Central memory CD4-positive, alpha-beta T cell (primary cell): Measurements from ENCODE around the gene PCDHB13.
"Not testable (repeated sequence)": the region's sequence is repeated elsewhere in the genome, so short reads cannot be mapped to it uniquely, and the experiment has no call there.

Source experiments
- DNase-seq: peaks from one replicate; pipeline ENCODE4 v3.0.0; 2022
- total RNA-seq, 3 experiments: gene quantifications; one replicate each; lab custom pipeline; 2026; lab: John Stamatoyannopoulos, UW

Gene PCDHB13
- total RNA-seq = 0.11 to 0.19 (median 0.11) reads per million in 3 experiments

GRCh38 chr5:141213656-141214339, at the start of gene PCDHB13:
TSS of gene PCDHB13 (plus strand) at chr5:141213919. CDS start at chr5:141214124, 205 bp downstream.
- DNase-seq = not testable (repeated sequence)

DNA sequence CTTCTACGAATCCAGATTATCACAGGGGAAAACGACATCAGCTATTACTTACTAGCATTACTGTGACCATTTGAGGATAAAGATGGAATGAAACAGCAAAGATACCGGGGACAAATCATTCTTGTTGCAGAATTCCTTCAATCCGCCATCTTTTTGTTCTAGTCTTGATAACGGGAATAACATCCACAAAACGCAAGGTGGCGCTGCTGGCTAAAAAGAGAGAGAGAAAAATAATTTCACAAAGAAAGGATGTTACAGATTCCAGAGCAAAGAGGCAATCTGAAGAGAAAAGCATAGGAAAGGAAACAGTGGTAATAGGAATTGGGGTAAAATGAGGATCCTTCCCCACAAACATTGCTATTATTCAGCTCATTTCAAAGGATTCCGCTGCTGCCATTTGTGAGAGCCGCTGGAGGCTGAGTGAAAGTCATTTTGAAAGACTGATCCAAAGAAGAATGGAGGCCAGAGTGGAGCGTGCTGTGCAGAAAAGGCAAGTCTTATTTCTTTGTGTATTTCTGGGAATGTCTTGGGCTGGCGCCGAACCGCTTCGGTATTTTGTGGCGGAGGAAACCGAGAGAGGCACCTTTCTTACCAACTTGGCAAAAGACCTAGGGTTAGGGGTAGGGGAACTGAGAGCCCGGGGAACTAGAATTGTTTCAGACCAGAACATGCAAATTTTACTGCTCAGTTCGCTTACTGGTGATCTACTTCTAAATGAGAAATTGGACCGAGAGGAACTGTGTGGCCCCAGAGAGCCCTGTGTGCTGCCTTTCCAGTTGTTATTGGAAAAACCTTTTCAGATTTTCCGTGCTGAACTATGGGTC, 41.1 kb upstream of the PCDHB13 start, which contains the start of gene PCDHB7:
PCDHB7 (plus strand) TSS at position 264 of the 824 bp plus-strand sequence; CDS start at position 456, 192 bp downstream.
- no peak for DNase-seq

DNA sequence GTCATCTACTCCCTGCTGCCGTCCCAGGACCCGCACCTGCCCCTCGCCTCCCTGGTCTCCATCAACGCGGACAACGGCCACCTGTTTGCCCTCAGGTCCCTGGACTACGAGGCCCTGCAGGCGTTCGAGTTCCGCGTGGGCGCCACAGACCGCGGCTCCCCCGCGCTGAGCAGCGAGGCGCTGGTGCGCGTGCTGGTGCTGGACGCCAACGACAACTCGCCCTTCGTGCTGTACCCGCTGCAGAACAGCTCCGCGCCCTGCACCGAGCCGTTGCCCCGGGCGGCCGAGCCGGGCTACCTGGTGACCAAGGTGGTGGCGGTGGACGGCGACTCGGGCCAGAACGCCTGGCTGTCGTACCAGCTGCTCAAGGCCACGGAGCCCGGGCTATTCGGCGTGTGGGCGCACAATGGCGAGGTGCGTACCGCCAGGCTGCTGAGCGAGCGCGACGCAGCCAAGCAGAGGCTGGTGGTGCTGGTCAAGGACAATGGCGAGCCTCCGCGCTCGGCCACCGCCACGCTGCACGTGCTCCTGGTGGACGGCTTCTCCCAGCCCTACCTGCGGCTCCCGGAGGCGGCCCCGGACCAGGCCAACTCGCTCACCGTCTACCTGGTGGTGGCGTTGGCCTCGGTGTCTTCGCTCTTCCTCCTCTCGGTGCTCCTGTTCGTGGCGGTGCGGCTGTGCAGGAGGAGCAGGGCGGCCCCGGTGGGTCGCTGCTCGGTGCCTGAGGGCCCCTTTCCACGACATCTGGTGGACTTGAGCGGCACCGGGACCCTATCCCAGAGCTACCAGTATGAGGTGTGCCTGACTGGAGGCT, 39.2 kb upstream of the PCDHB13 start:
- not testable (repeated sequence) for DNase-seq

DNA sequence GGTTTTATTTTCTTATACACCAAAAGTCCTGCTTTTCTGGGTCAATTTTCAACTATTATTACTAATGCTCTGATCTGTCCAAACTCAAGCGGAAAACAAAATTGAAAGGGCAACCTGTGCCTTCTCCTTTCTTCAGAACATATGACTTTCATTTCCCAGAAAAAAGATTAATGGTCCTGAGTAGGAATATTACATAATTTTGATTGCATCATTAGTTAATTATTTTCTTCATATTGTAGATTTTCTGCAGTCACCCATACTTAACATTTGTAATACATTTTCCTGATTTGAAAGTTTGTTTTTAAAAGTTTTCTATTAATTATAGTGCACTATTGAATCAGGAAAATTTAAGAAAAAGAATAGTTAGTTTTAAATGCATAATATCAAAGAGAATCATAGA, 37.8 kb upstream of the PCDHB13 start:
- DNase-seq = no peak

- not testable (repeated sequence) for DNase-seq
Observed at GRCh38 chr5:141177577-141178191, 36.0 kb upstream of the PCDHB13 start, which contains the start of gene PCDHB8. TSS of gene PCDHB8 (plus strand) at chr5:141177790. CDS start at chr5:141178035, 245 bp downstream.

DNA sequence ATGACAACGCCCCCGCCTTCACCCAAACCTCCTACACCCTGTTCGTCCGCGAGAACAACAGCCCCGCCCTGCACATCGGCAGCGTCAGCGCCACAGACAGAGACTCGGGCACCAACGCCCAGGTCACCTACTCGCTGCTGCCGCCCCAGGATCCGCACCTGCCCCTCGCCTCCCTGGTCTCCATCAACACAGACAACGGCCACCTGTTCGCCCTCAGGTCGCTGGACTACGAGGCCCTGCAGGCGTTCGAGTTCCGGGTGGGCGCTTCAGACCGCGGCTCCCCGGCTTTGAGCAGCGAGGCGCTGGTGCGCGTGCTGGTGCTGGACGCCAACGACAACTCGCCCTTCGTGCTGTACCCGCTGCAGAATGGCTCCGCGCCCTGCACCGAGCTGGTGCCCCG, 34.3 kb upstream of the PCDHB13 start:
- DNase-seq = not testable (repeated sequence)

GRCh38 chr5:141179876-141180275, 33.8 kb upstream of the PCDHB13 start:
- not testable (repeated sequence) for DNase-seq

GRCh38 chr5:141180313-141180712, 33.4 kb upstream of the PCDHB13 start:
- no peak for DNase-seq

GRCh38 chr5:141182248-141182647, 31.5 kb upstream of the PCDHB13 start, which contains the start of gene PCDHB16:
TSS of gene PCDHB16 (plus strand) at chr5:141182387. CDS start at chr5:141182560, 173 bp downstream.
- DNase-seq = no peak

GRCh38 chr5:141184117-141184855, 29.4 kb upstream of the PCDHB13 start:
- DNase-seq = not testable (repeated sequence)

DNA sequence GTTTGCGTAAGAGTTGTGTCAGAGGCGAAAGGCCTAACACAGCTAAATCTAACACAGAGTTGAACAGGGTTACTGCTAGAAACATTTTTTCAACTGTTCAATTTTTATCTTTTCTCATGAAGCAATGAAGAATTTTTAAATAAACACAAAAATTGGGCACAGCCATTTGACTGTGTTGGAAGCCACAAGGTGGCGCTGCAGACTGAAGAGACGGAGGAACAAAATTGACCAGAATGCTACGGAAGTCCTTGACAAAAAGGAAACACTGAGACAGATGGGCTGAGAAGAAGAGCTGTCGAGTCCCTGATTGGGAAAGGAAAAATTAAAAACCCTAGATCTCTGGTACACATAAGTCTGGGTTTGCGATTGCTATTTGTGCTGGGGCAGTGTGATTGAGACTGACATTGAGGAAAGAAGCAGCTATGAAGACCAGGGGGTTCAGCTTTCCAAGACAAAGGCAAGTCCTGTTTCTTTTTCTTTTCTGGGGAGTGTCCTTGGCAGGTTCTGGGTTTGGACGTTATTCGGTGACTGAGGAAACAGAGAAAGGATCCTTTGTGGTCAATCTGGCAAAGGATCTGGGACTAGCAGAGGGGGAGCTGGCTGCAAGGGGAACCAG, 26.7 kb upstream of the PCDHB13 start, which contains the start of gene PCDHB9:
PCDHB9 (plus strand) TSS at position 265 of the 616 bp plus-strand sequence; CDS start at position 423, 158 bp downstream.
- no peak for DNase-seq

DNA sequence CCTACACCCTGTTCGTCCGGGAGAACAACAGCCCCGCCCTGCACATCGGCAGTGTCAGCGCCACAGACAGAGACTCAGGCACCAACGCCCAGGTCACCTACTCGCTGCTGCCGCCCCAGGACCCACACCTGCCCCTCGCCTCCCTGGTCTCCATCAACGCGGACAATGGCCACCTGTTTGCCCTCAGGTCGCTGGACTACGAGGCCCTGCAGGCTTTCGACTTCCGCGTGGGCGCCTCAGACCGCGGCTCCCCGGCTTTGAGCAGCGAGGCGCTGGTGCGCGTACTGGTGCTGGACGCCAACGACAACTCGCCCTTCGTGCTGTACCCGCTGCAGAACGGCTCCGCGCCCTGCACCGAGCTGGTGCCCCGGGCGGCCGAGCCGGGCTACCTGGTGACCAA, 25.0 kb upstream of the PCDHB13 start:
- DNase-seq = not testable (repeated sequence)

DNA sequence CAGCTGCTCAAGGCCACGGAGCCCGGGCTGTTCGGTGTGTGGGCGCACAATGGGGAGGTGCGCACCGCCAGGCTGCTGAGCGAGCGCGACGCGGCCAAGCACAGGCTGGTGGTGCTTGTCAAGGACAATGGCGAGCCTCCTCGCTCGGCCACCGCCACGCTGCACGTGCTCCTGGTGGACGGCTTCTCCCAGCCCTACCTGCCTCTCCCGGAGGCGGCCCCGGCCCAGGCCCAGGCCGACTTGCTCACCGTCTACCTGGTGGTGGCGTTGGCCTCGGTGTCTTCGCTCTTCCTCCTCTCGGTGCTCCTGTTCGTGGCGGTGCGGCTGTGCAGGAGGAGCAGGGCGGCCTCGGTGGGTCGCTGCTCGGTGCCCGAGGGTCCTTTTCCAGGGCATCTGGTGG, 24.6 kb upstream of the PCDHB13 start:
- not testable (repeated sequence) for DNase-seq

GRCh38 chr5:141192110-141192725, 21.5 kb upstream of the PCDHB13 start, which contains the start of gene PCDHB10:
TSS of gene PCDHB10 (plus strand) at chr5:141192353. CDS start at chr5:141192553, 200 bp downstream.
- DNase-seq = no peak

GRCh38 chr5:141194332-141194731, 19.4 kb upstream of the PCDHB13 start:
- DNase-seq = not testable (repeated sequence)

GRCh38 chr5:141196363-141196762, 17.4 kb upstream of the PCDHB13 start:
- no peak for DNase-seq

GRCh38 chr5:141199359-141200235, 14.1 kb upstream of the PCDHB13 start, which contains the start of gene PCDHB11:
TSS of gene PCDHB11 (plus strand) at chr5:141199627. CDS start at chr5:141199775, 148 bp downstream.
- DNase-seq = no peak

DNA sequence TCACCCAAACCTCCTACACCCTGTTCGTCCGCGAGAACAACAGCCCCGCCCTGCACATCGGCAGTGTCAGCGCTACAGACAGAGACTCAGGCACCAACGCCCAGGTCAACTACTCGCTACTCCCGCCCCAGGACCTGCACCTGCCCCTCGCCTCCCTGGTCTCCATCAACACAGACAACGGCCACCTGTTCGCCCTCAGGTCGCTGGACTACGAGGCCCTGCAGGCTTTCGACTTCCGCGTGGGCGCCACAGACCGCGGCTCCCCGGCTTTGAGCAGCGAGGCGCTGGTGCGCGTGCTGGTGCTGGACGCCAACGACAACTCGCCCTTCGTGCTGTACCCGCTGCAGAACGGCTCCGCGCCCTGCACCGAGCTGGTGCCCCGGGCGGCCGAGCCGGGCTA, 12.6 kb upstream of the PCDHB13 start:
- DNase-seq = not testable (repeated sequence)

DNA sequence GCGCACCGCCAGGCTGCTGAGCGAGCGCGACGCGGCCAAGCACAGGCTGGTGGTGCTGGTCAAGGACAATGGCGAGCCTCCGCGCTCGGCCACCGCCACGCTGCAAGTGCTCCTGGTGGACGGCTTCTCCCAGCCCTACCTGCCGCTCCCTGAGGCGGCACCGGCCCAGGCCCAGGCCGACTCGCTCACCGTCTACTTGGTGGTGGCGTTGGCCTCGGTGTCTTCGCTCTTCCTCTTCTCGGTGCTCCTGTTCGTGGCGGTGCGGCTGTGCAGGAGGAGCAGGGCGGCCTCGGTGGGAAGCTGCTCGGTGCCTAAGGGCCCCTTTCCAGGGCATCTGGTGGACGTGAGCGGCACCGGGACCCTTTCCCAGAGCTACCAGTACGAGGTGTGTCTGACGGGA, 12.1 kb upstream of the PCDHB13 start:
- DNase-seq = not testable (repeated sequence)
